ENCODE results near the gene CENPB.
A peak's percentile ranks its signal among the peaks of the same experiment; 100 is the strongest.

- TF ChIP-seq, protein P1, sequence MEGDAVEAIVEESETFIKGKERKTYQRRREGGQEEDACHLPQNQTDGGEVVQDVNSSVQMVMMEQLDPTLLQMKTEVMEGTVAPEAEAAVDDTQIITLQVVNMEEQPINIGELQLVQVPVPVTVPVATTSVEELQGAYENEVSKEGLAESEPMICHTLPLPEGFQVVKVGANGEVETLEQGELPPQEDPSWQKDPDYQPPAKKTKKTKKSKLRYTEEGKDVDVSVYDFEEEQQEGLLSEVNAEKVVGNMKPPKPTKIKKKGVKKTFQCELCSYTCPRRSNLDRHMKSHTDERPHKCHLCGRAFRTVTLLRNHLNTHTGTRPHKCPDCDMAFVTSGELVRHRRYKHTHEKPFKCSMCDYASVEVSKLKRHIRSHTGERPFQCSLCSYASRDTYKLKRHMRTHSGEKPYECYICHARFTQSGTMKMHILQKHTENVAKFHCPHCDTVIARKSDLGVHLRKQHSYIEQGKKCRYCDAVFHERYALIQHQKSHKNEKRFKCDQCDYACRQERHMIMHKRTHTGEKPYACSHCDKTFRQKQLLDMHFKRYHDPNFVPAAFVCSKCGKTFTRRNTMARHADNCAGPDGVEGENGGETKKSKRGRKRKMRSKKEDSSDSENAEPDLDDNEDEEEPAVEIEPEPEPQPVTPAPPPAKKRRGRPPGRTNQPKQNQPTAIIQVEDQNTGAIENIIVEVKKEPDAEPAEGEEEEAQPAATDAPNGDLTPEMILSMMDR (IDR thresholded peaks at IDR 0.05), result peak in 2 of 6 experiments; percentile 2 to 8
- no peak for TF ChIP-seq POLR2A (IDR thresholded peaks at IDR 0.05)
Observed at GRCh38 chr20:3777716-3778629, 8.6 kb downstream of the CENPB start.
